Thyroid gland (tissue), 4 donors: ENCODE measurements around the gene PRAME.

Experiments
- POLR2A ChIP-seq, 2 donors: fragments of 450-650 bp; IDR thresholded peaks; one replicate each; pipeline ENCODE4 v1.6.1; 2017; ENCODE audit warnings: antibody characterized with exemption in 2 of 2, mild to moderate bottlenecking in 2 of 2, moderate library complexity in 1 of 2
- TF ChIP-seq, protein P1 (sequence below), 6 experiments: fragments of 200-600 bp in 3 of 6; fragments of 450-650 bp in 3 of 6; sonication (generic) in 3 of 6; IDR thresholded peaks; one replicate each; pipeline ENCODE4 v1.5.1; 2016 to 2019; ENCODE audit warnings: antibody characterized with exemption in 6 of 6, mild to moderate bottlenecking in 2 of 6, inconsistent platforms in 1 of 6, moderate library complexity in 1 of 6

DNA sequence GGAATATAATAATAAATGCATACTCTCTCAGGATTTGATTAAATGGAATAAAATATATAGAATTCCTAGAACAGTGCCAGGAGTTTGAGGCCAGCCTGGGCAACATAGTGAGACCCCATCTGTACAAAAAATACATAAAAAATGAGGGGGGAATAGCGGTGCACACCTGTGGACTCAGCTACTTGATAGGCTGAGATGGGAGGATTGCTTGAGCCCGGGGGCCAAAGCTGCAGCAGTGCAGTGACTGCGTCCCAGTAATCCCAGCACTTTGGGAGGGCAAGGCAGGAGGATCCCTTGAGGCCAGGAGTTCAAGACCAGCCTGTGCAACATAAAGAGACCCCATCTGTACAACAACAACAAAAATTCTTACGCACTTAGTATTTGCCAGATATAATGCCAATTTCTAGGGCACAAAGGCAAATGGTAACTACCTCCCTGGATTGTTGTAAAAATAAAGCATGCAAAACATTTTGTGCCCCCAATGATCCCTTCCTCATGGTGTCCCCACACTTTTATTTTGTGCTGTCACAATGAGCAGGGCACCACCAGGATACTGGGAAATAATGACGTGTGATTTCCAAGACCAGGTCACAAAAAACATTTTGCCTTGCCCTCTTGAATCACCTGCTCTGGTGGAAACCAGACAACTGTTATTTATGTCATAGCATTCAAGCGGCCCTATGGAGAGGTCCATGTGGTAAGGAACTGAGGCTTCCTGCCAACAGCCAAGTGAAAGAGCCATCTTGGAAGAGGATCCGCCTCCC, 20.7 kb downstream of the PRAME start:
- TF ChIP-seq, protein P1, sequence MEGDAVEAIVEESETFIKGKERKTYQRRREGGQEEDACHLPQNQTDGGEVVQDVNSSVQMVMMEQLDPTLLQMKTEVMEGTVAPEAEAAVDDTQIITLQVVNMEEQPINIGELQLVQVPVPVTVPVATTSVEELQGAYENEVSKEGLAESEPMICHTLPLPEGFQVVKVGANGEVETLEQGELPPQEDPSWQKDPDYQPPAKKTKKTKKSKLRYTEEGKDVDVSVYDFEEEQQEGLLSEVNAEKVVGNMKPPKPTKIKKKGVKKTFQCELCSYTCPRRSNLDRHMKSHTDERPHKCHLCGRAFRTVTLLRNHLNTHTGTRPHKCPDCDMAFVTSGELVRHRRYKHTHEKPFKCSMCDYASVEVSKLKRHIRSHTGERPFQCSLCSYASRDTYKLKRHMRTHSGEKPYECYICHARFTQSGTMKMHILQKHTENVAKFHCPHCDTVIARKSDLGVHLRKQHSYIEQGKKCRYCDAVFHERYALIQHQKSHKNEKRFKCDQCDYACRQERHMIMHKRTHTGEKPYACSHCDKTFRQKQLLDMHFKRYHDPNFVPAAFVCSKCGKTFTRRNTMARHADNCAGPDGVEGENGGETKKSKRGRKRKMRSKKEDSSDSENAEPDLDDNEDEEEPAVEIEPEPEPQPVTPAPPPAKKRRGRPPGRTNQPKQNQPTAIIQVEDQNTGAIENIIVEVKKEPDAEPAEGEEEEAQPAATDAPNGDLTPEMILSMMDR (IDR thresholded peaks at IDR 0.05) = no peak
- TF ChIP-seq POLR2A (IDR thresholded peaks at IDR 0.05) = no peak
